Activated T-cell treated with anti-CD3 and anti-CD28 coated beads, Interleukin-2, amount 50 U/mL, for 72 hours (primary cell): ENCODE measurements around the gene ISYNA1. TPM values are rescaled to one million over a fixed set of nuclear protein-coding genes. Genes with fewer than 3 reads are reported as not detected.
A peak's percentile ranks its signal among the peaks of the same experiment; 100 is the strongest.

Experiments used
- ATAC-seq, 2 donors: fragments of 150-1000 bp; cut with Tn5 transposase; replicated peaks in 1 of 2; 2 replicates each; pipeline ENCODE4 v1.10.0; 2021; ENCODE audit warnings: moderate library complexity in 2 of 2, mild to moderate bottlenecking in 1 of 2
- DNase-seq, 2 donors: peaks; one replicate each; pipeline ENCODE4 v3.0.0; 2021 to 2022; ENCODE audit warnings: mixed read lengths in 1 of 2
- H3K27ac Mint-ChIP-seq: one replicate; pipeline ENCODE4 v1.8.0; 2022; ENCODE audit warnings: mild to moderate bottlenecking, moderate library complexity, mixed read lengths
- H3K27me3 Mint-ChIP-seq: one replicate; pipeline ENCODE4 v1.8.0; 2022; ENCODE audit warnings: low read depth, mixed read lengths
- H3K36me3 Mint-ChIP-seq, 2 donors: one replicate each; pipeline ENCODE4 v1.8.0; 2022; ENCODE audit warnings: mixed read lengths in 2 of 2, mild to moderate bottlenecking in 1 of 2; ENCODE audit not compliant: insufficient read depth in 2 of 2
- H3K4me1 Mint-ChIP-seq: one replicate; pipeline ENCODE4 v1.8.0; 2022; ENCODE audit warnings: low read depth, mixed read lengths
- H3K4me3 Mint-ChIP-seq, 2 donors: one replicate each; pipeline ENCODE4 v1.8.0; 2022; ENCODE audit warnings: mild to moderate bottlenecking in 2 of 2, mixed read lengths in 2 of 2, moderate library complexity in 2 of 2
- H3K9me3 Mint-ChIP-seq, 2 donors: one replicate each; pipeline ENCODE4 v1.8.0; 2022; ENCODE audit warnings: mixed read lengths in 2 of 2
- total RNA-seq, 2 donors: library from RNA; stranded (reverse); gene quantifications; one replicate each; pipeline ENCODE4 v1.2.3, GENCODE V29; 2022

Gene ISYNA1
- total RNA-seq, 2 donors from 2014 or later: 20.5 to 24.8 TPM

GRCh38 chr19:18420930-18421329, 17.0 kb downstream of the ISYNA1 start:
- Mint-ChIP-seq H3K27me3 (peaks cover 21% of the 10 kb centered on the region), H3K9me3 (no peaks in the 10 kb centered on the region), H3K4me1 (peaks cover 72% of the 10 kb centered on the region), H3K27ac (peak overlapping the region; percentile 89), H3K4me3 (peak overlapping the region; percentile 87 to 93), H3K36me3 (peaks cover 0 to 3% of the 10 kb centered on the region in 2 donors)
- DNase-seq (no peak), ATAC-seq (no peak)

GRCh38 chr19:18419699-18420460, 18.1 kb downstream of the ISYNA1 start:
- no peaks in the 10 kb centered on the region for H3K9me3 Mint-ChIP-seq
- peak overlapping the region; percentile 24 for H3K27ac Mint-ChIP-seq
- ATAC-seq (peak; percentile 42 to 45), DNase-seq (peak; percentile 59 to 66)
- peaks cover 78% of the 10 kb centered on the region for H3K4me1 Mint-ChIP-seq
- H3K27me3 Mint-ChIP-seq: peaks cover 28% of the 10 kb centered on the region
- H3K4me3 Mint-ChIP-seq: peak overlapping the region; percentile 87 to 93
- H3K36me3 Mint-ChIP-seq: peaks cover 0 to 3% of the 10 kb centered on the region in 2 donors

- DNase-seq (peak; percentile 77 to 80), ATAC-seq (peak; percentile 62 to 67)
- Mint-ChIP-seq H3K9me3 (no peaks in the 10 kb centered on the region), H3K27me3 (peaks cover 29% of the 10 kb centered on the region), H3K4me1 (peaks cover 84% of the 10 kb centered on the region), H3K36me3 (peaks cover 0 to 3% of the 10 kb centered on the region in 2 donors), H3K4me3 (peak within 1 kb of the TSS; percentile 88 to 93), H3K27ac (peak within 1 kb of the TSS; percentile 82)
These were observed 18.7 kb downstream of the ISYNA1 start, which contains the start of gene SSBP4 for GRCh38 chr19:18419195-18419698. TSS of gene SSBP4 (plus strand) at chr19:18419398. CDS start at chr19:18419649, 251 bp downstream.

GRCh38 chr19:18418483-18419194, 19.3 kb downstream of the ISYNA1 start:
- H3K4me1 Mint-ChIP-seq: peaks cover 83% of the 10 kb centered on the region
- peaks cover 34% of the 10 kb centered on the region for H3K27me3 Mint-ChIP-seq
- H3K9me3 Mint-ChIP-seq: no peaks in the 10 kb centered on the region
- H3K36me3 Mint-ChIP-seq: peaks cover 0 to 3% of the 10 kb centered on the region in 2 donors
- peak; percentile 32 to 49 for ATAC-seq
- peak overlapping the region; percentile 82 for H3K27ac Mint-ChIP-seq
- peak overlapping the region; percentile 81 to 88 for H3K4me3 Mint-ChIP-seq
- DNase-seq: peak in 1 of 2 donors; percentile 55

GRCh38 chr19:18418029-18418482, 19.9 kb downstream of the ISYNA1 start:
- peak in 1 of 2 donors; percentile 50 for DNase-seq

GRCh38 chr19:18417250-18418028, 20.5 kb downstream of the ISYNA1 start:
- Mint-ChIP-seq H3K9me3 (no peaks in the 10 kb centered on the region), H3K36me3 (peaks cover 0 to 3% of the 10 kb centered on the region in 2 donors), H3K27me3 (peaks cover 40% of the 10 kb centered on the region), H3K27ac (peak overlapping the region; percentile 82), H3K4me3 (peak overlapping the region; percentile 87 to 88), H3K4me1 (peaks cover 73% of the 10 kb centered on the region)
- peak in 1 of 2 donors; percentile 7 for ATAC-seq
- DNase-seq: peak; percentile 44 to 52

More at GRCh38 chr19:18418029-18418482, 19.9 kb downstream of the ISYNA1 start:
- Mint-ChIP-seq H3K27ac (peak overlapping the region; percentile 82), H3K27me3 (peaks cover 34% of the 10 kb centered on the region), H3K36me3 (peaks cover 0 to 3% of the 10 kb centered on the region in 2 donors), H3K4me3 (peak overlapping the region; percentile 81 to 88), H3K4me1 (peaks cover 79% of the 10 kb centered on the region), H3K9me3 (no peaks in the 10 kb centered on the region)
- ATAC-seq: no peak

- DNase-seq (peak; percentile 52 to 61), ATAC-seq (peak; percentile 6 to 18)
- Mint-ChIP-seq H3K9me3 (no peaks in the 10 kb centered on the region), H3K36me3 (peaks cover 0 to 3% of the 10 kb centered on the region in 2 donors), H3K27me3 (peaks cover 42% of the 10 kb centered on the region), H3K4me1 (peaks cover 67% of the 10 kb centered on the region), H3K27ac (no peak overlapping the region), H3K4me3 (peak overlapping the region; percentile 66 to 87)
These were observed 21.1 kb downstream of the ISYNA1 start for GRCh38 chr19:18416778-18417249.

- no peaks in the 10 kb centered on the region for H3K9me3 Mint-ChIP-seq
- H3K36me3 Mint-ChIP-seq: peaks cover 0 to 3% of the 10 kb centered on the region in 2 donors
- H3K4me3 Mint-ChIP-seq: peak overlapping the region; percentile 75 to 87
- no peak for ATAC-seq
- H3K4me1 Mint-ChIP-seq: peaks cover 52% of the 10 kb centered on the region
- H3K27ac Mint-ChIP-seq: no peak overlapping the region
- H3K27me3 Mint-ChIP-seq: peaks cover 42% of the 10 kb centered on the region
- DNase-seq: no peak
These were observed 22.6 kb downstream of the ISYNA1 start for GRCh38 chr19:18415178-18415867.

- Mint-ChIP-seq H3K4me3 (peak overlapping the region; percentile 27 to 48), H3K4me1 (peaks cover 48% of the 10 kb centered on the region), H3K27ac (no peak overlapping the region), H3K36me3 (peaks cover 0 to 3% of the 10 kb centered on the region in 2 donors), H3K27me3 (peaks cover 42% of the 10 kb centered on the region), H3K9me3 (no peaks in the 10 kb centered on the region)
- ATAC-seq: no peak
- no peak for DNase-seq
These were observed 23.3 kb downstream of the ISYNA1 start for GRCh38 chr19:18414504-18415177.

- H3K27ac Mint-ChIP-seq: no peak overlapping the region
- H3K4me3 Mint-ChIP-seq: no peak overlapping the region
- DNase-seq (no peak), ATAC-seq (no peak)
- peaks cover 34% of the 10 kb centered on the region for H3K27me3 Mint-ChIP-seq
- H3K36me3 Mint-ChIP-seq: no peaks in the 10 kb centered on the region
- no peaks in the 10 kb centered on the region for H3K9me3 Mint-ChIP-seq
- H3K4me1 Mint-ChIP-seq: peaks cover 35% of the 10 kb centered on the region
These were observed 25.2 kb downstream of the ISYNA1 start for GRCh38 chr19:18412610-18413239.

GRCh38 chr19:18408053-18408476, 29.9 kb downstream of the ISYNA1 start:
- DNase-seq (peak in 1 of 2 donors; percentile 39), ATAC-seq (peak in 1 of 2 donors; percentile 41)
- no peak overlapping the region for H3K4me3 Mint-ChIP-seq
- H3K27me3 Mint-ChIP-seq: peaks cover 8% of the 10 kb centered on the region
- no peaks in the 10 kb centered on the region for H3K9me3 Mint-ChIP-seq
- H3K27ac Mint-ChIP-seq: no peak overlapping the region
- H3K36me3 Mint-ChIP-seq: no peaks in the 10 kb centered on the region
- H3K4me1 Mint-ChIP-seq: no peaks in the 10 kb centered on the region
